Stimulated activated CD8-positive, alpha-beta memory T cell treated with anti-CD3 and anti-CD28 coated beads, Interleukin-15, amount 100 ng/mL, for 48 hours (primary cell): ENCODE results near the gene CCDC57.
"Not testable (repeated sequence)": the region's sequence is repeated elsewhere in the genome, so short reads cannot be mapped to it uniquely, and the experiment has no call there.

ENCODE experiments used
- DNase-seq, 2 donors: peaks; one replicate each; pipeline ENCODE4 v3.0.0-alpha.2; 2020; ENCODE audit warnings: low read depth in 2 of 2

CCDC57 gene

GRCh38 chr17:82154881-82155331 lies 57.7 kb downstream of the CCDC57 start:
- no peak for DNase-seq

GRCh38 chr17:82153745-82154375 lies 58.8 kb downstream of the CCDC57 start:
- DNase-seq: peak; percentile 56 to 62

- no peak for DNase-seq
Measured at GRCh38 chr17:82153295-82153691, 59.3 kb downstream of the CCDC57 start.

GRCh38 chr17:82152556-82153294 lies 59.9 kb downstream of the CCDC57 start:
- no peak for DNase-seq

GRCh38 chr17:82152114-82152513 lies 60.5 kb downstream of the CCDC57 start:
- no peak for DNase-seq

- DNase-seq: no peak
Measured at GRCh38 chr17:82151106-82151957, 61.3 kb downstream of the CCDC57 start.

- no peak for DNase-seq
Measured at GRCh38 chr17:82149401-82150099, 63.1 kb downstream of the CCDC57 start.

GRCh38 chr17:82148997-82149396 lies 63.6 kb downstream of the CCDC57 start:
- no peak for DNase-seq

- DNase-seq: no peak
Measured at GRCh38 chr17:82148011-82148410, 64.6 kb downstream of the CCDC57 start.

GRCh38 chr17:82146663-82147654 lies 65.7 kb downstream of the CCDC57 start:
- no peak for DNase-seq

- DNase-seq: no peak
Measured at GRCh38 chr17:82145550-82146155, 67.0 kb downstream of the CCDC57 start.

- DNase-seq: no peak
Measured at GRCh38 chr17:82143333-82143732, 69.3 kb downstream of the CCDC57 start.

GRCh38 chr17:82139961-82140360 lies 72.7 kb downstream of the CCDC57 start:
- DNase-seq: not testable (repeated sequence)

GRCh38 chr17:82138511-82138992 lies 74.1 kb downstream of the CCDC57 start:
- DNase-seq: no peak

- DNase-seq: no peak
Measured at GRCh38 chr17:82134101-82134500, 78.5 kb downstream of the CCDC57 start.

- DNase-seq: not testable (repeated sequence)
Measured at GRCh38 chr17:82133166-82133953, 79.3 kb downstream of the CCDC57 start.

- DNase-seq: no peak
Measured at GRCh38 chr17:82129095-82129494, 83.5 kb downstream of the CCDC57 start.

GRCh38 chr17:82128287-82128686 lies 84.4 kb downstream of the CCDC57 start:
- no peak for DNase-seq

GRCh38 chr17:82127704-82128103 lies 84.9 kb downstream of the CCDC57 start:
- no peak for DNase-seq
